Activated CD4-positive, CD25-positive, alpha-beta regulatory T cell treated with anti-CD3 and anti-CD28 coated beads, Interleukin-2, amount 50 U/mL, for 72 hours (primary cell): Measurements from ENCODE around the gene ANGPTL5.
"Not testable (repeated sequence)": the region's sequence is repeated elsewhere in the genome, so short reads cannot be mapped to it uniquely, and the experiment has no call there.

Experiments used
- DNase-seq: peaks from one replicate; pipeline ENCODE4 v3.0.0; 2021

ANGPTL5 gene

GRCh38 chr11:101916422-101916821, at the start of gene ANGPTL5:
ANGPTL5 (minus strand) TSS chr11:101916522; CDS start chr11:101907909, 8,613 bp downstream.
- no peak for DNase-seq

GRCh38 chr11:101964200-101964599, 47.9 kb upstream of the ANGPTL5 start:
- DNase-seq: not testable (repeated sequence)

DNA sequence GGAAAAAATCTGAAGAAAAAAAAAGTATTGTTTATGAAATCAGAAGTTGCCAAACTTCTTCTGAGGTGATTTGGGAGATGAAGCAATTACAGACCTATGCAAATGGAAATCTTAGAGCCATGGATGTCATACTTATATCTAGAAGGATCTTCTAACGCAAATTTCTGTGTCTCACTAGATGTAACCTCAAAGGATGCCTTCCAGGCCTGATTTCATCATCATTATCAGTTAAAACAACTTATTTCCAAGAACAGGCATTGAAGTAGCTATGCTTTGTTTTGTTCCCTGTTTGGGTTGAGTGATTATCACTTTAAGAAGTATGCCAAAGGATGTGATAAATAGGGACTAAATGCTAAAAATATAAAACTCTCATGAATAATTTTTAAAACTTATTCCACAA, 43.9 kb upstream of the ANGPTL5 start:
- DNase-seq: no peak

DNA sequence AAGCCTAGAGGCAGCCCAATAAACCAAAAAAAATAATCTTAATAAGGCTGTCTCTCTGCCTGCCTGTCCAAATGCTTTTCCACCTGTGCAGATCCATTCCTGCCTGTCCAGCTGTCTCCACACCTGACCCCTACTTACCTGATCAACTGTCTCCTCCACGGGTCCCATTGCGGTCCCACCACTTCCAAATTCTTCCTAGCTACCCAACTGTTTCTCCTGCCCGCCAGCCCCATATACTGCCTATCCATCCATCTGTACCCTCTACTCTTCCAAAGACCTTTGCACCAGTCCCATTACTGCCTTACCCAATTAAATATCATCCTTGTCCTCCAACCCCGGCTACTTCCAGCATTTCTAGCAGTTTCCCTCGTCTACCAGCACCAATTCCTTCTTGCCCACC, 39.4 kb upstream of the ANGPTL5 start:
- no peak for DNase-seq

GRCh38 chr11:101955278-101955677, 39.0 kb upstream of the ANGPTL5 start:
- DNase-seq: no peak

GRCh38 chr11:101949680-101950220, 33.4 kb upstream of the ANGPTL5 start:
- DNase-seq: no peak

GRCh38 chr11:101945448-101945847, 29.1 kb upstream of the ANGPTL5 start:
- no peak for DNase-seq

- DNase-seq: no peak
Observed at GRCh38 chr11:101944923-101945322, 28.6 kb upstream of the ANGPTL5 start.

- DNase-seq: no peak
Observed at GRCh38 chr11:101940901-101941520, 24.7 kb upstream of the ANGPTL5 start.

DNA sequence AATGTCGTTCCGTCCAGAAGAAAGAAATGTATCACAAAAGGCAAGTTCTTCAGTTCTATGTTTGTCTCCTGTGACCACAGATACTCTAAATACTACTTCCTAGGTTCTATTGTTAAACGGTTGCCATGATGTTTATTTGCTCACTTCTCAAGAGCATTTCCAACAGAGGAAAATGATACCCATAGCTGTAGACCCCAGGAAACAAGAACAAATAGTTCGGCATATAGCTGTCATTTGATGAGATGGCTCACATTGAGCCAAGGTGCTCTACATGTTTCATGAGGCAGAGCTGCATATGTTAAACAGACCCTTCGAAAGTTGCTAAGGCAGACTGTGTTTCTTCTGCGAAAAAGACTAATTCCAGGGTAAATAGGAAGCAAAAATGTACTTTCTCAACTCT, 15.4 kb upstream of the ANGPTL5 start:
- no peak for DNase-seq

- DNase-seq: no peak
Observed at GRCh38 chr11:101929294-101929915, 13.1 kb upstream of the ANGPTL5 start.

- no peak for DNase-seq
Observed at GRCh38 chr11:101923554-101923953, 7.2 kb upstream of the ANGPTL5 start.

DNA sequence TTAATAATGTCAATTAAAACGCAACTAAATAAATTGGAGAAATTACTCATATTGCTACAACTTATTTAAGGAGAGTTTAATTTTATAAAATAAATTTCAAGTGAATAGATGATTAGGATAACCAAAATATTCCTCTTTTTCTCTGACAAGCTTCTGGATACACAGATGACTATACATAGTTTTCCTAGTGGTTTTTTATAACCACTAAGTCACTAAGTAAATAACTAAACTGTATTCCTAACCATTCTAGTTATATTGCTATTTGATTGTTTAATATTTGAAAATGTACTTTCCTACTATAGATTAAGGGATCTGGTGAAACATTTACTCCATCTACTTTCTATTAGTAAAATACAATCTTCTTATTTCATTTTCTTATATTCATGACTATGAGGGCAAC, 4.7 kb upstream of the ANGPTL5 start:
- no peak for DNase-seq

- no peak for DNase-seq
Observed at GRCh38 chr11:101917226-101917625, 904 bp upstream of the ANGPTL5 start.

- no peak for DNase-seq
Observed at GRCh38 chr11:101915791-101916291, 481 bp downstream of the ANGPTL5 start.

DNA sequence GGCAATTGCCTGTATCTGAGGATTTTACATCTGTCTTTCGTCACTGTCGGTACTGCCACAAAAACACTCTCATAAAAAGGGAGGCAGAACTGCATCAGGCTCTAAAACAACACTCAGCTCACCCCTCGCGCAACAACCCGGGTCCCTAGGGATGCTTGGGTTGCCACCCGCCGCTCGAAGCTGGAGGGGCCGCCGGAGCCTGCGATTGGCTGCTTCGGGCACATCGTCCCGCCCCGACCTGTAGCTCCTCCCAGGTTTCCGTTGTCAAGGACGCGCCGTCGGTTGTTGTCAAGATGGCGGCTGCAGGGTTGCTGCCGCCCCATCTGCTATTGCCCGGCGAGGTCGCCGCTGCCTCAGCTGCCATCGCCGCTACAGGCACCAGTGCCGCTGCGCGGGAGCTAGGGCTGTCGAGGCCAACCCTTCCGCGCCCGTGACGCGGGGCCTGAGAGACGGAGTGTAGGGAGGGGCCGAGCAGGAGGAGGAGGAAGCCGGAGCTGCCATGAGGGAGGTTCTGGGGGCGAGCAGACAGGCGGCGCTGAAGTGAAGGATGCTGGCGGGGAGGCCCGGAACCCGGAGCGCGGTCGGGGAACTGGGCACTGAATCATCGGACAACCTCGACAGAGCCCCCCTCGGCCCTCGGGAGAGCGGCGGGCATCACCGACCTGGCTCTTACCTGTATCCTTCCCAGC, 1.4 kb downstream of the ANGPTL5 start, which contains the start of gene CEP126:
TSS of gene CEP126 (plus strand) at position 273 of the 689 bp plus-strand sequence. CDS start at position 548, 275 bp downstream.
- DNase-seq: peak; percentile 92

- DNase-seq: no peak
Observed at GRCh38 chr11:101914341-101914737, 2.0 kb downstream of the ANGPTL5 start.

DNA sequence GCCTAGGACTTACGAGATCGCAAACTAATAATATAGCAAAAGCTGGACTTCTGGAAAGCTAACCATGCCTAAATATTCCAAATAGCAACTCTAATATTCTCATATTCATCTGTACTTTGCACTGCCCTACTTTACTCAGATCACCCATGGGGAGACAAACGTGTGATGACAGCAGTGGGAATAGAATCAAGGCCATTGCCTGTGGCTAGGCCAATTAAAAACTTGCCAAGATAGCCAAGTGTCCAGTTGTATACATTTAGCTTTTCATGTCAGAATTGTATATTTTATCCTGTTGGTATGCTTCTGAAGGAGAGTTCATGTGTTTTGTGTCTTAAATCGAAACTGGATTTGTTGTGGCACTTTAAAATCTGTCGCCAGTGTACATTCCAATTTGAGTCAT, 2.7 kb downstream of the ANGPTL5 start:
- DNase-seq: no peak

DNA sequence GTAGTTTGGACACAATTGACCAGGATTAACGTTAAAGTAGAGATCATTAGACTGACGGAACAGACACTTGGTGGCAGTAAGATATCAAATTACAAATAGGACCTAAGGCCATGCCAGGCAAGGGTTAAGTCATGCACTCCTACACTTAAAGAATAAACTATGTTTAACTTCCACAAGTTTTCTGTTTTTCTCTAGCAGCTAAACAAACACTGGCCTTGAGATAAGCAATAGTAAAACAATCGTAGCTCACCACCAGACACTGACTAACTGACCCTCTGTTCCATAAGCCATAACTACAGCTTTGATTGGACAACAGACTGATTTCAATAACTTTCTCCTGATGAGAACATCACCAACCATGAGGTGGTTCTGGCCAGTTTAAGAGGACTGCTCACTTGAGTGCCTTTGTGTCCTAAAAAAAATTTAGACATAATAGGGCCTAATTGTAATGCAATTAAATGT, 3.5 kb downstream of the ANGPTL5 start:
- DNase-seq: no peak

DNA sequence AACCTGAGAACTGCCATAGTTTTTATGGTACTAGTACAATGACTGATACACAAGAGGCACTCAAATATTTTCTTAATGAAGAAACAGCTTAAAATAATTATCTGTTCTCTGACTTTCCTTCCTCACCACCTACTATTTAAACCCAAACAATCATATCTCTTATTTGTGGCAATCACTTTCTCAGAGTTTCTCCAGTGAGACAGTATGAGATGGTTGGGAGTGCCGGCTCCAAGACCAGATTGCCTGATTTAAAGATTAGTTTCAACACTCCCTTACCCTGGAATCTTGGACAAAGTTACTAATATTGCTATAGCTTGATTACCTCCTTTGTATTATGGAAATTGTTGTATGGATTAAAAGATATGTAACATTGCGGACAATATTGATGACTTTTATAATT, 7.2 kb downstream of the ANGPTL5 start:
- DNase-seq: no peak

- DNase-seq: no peak
Observed at GRCh38 chr11:101907815-101908214, 8.5 kb downstream of the ANGPTL5 start.

GRCh38 chr11:101894505-101894904, 21.8 kb downstream of the ANGPTL5 start:
- no peak for DNase-seq

GRCh38 chr11:101889767-101890166, 26.6 kb downstream of the ANGPTL5 start:
- no peak for DNase-seq

GRCh38 chr11:101885631-101886030, 30.7 kb downstream of the ANGPTL5 start:
- DNase-seq: no peak
